ENCODE data around the gene MYL3.
A peak's percentile ranks its signal among the peaks of the same experiment; 100 is the strongest.

The MYL3 gene

GRCh38 chr3:46868287-46868686 lies 5.0 kb upstream of the MYL3 start:
- Histone ChIP-seq H3K27ac (ENCODE audit: low read length) (no peak overlapping the region), H3K27me3 (replicated peaks; ENCODE audit: insufficient read depth, low read length) (0 out of 2 replicates have a peak, but pooled peaks cover 4% of the 10 kb centered on the region), H3K79me2 (ENCODE audit: low read length) (no peaks in the 10 kb centered on the region), H3K9me3 (replicated peaks; ENCODE audit: insufficient read depth, low read length) (no peaks in the 10 kb centered on the region), H3K36me3 (replicated peaks; ENCODE audit: insufficient read depth, low read length) (no peaks in the 10 kb centered on the region), H3K4me2 (ENCODE audit: low read depth, low read length) (no peak overlapping the region), H3K4me1 (ENCODE audit: low read length) (no peaks in the 10 kb centered on the region), H3K9ac (ENCODE audit: low read length) (no peak overlapping the region), H4K20me1 (ENCODE audit: insufficient read depth, low read length) (no peaks in the 10 kb centered on the region), H3K4me3 (ENCODE audit: low read length) (no peak overlapping the region), H3K9me2 (replicated peaks; ENCODE audit: insufficient read depth, low read length) (no peaks in the 10 kb centered on the region), H3F3A (ENCODE audit: insufficient read depth, low read length) (no peaks in the 10 kb centered on the region), H2AFZ (ENCODE audit: low read length) (no peak overlapping the region)
- TF ChIP-seq EZH2phosphoT487 (IDR thresholded peaks at IDR 0.05; ENCODE audit: low read length) (no peak), EZH2 (optimal IDR thresholded peaks at IDR 0.05; ENCODE audit: low read depth, low read length) (no peak)
- TF ChIP-seq, protein P1, sequence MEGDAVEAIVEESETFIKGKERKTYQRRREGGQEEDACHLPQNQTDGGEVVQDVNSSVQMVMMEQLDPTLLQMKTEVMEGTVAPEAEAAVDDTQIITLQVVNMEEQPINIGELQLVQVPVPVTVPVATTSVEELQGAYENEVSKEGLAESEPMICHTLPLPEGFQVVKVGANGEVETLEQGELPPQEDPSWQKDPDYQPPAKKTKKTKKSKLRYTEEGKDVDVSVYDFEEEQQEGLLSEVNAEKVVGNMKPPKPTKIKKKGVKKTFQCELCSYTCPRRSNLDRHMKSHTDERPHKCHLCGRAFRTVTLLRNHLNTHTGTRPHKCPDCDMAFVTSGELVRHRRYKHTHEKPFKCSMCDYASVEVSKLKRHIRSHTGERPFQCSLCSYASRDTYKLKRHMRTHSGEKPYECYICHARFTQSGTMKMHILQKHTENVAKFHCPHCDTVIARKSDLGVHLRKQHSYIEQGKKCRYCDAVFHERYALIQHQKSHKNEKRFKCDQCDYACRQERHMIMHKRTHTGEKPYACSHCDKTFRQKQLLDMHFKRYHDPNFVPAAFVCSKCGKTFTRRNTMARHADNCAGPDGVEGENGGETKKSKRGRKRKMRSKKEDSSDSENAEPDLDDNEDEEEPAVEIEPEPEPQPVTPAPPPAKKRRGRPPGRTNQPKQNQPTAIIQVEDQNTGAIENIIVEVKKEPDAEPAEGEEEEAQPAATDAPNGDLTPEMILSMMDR (IDR thresholded peaks at IDR 0.05; ENCODE audit: low read length), result no peak
- no peak for DNase-seq

DNA sequence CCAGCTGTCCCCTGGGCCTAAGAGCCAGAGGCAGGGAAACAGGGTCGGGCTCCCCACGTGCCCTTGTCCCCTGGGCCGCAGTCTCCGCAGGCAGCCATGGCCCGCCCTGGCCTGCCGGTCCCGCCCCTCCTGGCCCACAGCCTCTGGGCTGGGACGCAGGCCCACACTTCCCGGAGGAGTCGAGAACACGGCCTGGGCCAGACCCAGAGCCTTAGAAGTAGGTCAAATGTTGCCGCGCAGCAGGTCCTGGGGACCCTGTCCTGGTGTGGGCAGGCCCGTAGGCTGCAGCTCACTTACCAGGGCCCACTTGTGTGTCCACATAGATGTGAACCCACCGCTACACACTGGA lies 4.3 kb upstream of the MYL3 start:
- Histone ChIP-seq H3K4me1 (ENCODE audit: low read length) (no peaks in the 10 kb centered on the region), H3K9ac (ENCODE audit: low read length) (no peak overlapping the region), H3K27me3 (replicated peaks; ENCODE audit: insufficient read depth, low read length) (no peaks in the 10 kb centered on the region), H3K4me3 (ENCODE audit: low read length) (no peak overlapping the region), H4K20me1 (ENCODE audit: insufficient read depth, low read length) (no peaks in the 10 kb centered on the region), H3F3A (ENCODE audit: insufficient read depth, low read length) (no peaks in the 10 kb centered on the region), H3K79me2 (ENCODE audit: low read length) (no peaks in the 10 kb centered on the region), H3K9me2 (replicated peaks; ENCODE audit: insufficient read depth, low read length) (no peaks in the 10 kb centered on the region), H3K36me3 (replicated peaks; ENCODE audit: insufficient read depth, low read length) (no peaks in the 10 kb centered on the region), H3K27ac (ENCODE audit: low read length) (no peak overlapping the region), H2AFZ (ENCODE audit: low read length) (no peak overlapping the region), H3K9me3 (replicated peaks; ENCODE audit: insufficient read depth, low read length) (no peaks in the 10 kb centered on the region), H3K4me2 (ENCODE audit: low read depth, low read length) (no peak overlapping the region)
- no peak for DNase-seq
- no peak for TF ChIP-seq EZH2 (optimal IDR thresholded peaks at IDR 0.05; ENCODE audit: low read depth, low read length)

- H3K9me2 ChIP-seq (replicated peaks; ENCODE audit: insufficient read depth, low read length), result no peaks in the 10 kb centered on the region
These were observed 3.7 kb upstream of the MYL3 start for GRCh38 chr3:46866720-46867549.

More at GRCh38 chr3:46866720-46867549, 3.7 kb upstream of the MYL3 start:
- H3K36me3 ChIP-seq (replicated peaks; ENCODE audit: insufficient read depth, low read length), result no peaks in the 10 kb centered on the region
- no peak overlapping the region for H3K9ac ChIP-seq (ENCODE audit: low read length)
- DNase-seq, result peak; percentile 43
- H3K4me3 ChIP-seq (ENCODE audit: low read length), result no peak overlapping the region
- no peak overlapping the region for H2AFZ ChIP-seq (ENCODE audit: low read length)
- no peak for TF ChIP-seq EZH2phosphoT487 (IDR thresholded peaks at IDR 0.05; ENCODE audit: low read length)
- TF ChIP-seq EZH2 (optimal IDR thresholded peaks at IDR 0.05; ENCODE audit: low read depth, low read length), result no peak
- TF ChIP-seq, protein P1 (IDR thresholded peaks at IDR 0.05; ENCODE audit: low read length), result peak; percentile 89
- H3K79me2 ChIP-seq (ENCODE audit: low read length), result no peaks in the 10 kb centered on the region
- H3K27me3 ChIP-seq (replicated peaks; ENCODE audit: insufficient read depth, low read length), result no peaks in the 10 kb centered on the region
- H3K4me2 ChIP-seq (ENCODE audit: low read depth, low read length), result no peak overlapping the region
- no peaks in the 10 kb centered on the region for H3K9me3 ChIP-seq (replicated peaks; ENCODE audit: insufficient read depth, low read length)
- H3F3A ChIP-seq (ENCODE audit: insufficient read depth, low read length), result no peaks in the 10 kb centered on the region
- H4K20me1 ChIP-seq (ENCODE audit: insufficient read depth, low read length), result no peaks in the 10 kb centered on the region
- no peaks in the 10 kb centered on the region for H3K4me1 ChIP-seq (ENCODE audit: low read length)
- no peak overlapping the region for H3K27ac ChIP-seq (ENCODE audit: low read length)
